Body of pancreas (tissue), 4 donors: Measurements from ENCODE around the gene ADORA2A. TPM values are rescaled to one million over a fixed set of nuclear protein-coding genes. Genes with fewer than 3 reads are reported as not detected.
A peak's percentile ranks its signal among the peaks of the same experiment; 100 is the strongest.

Experiments
- ATAC-seq: fragments of 150-250 bp; one replicate; pipeline ENCODE4 v1.9.1; 2016
- DNase-seq, 4 donors: peaks; one replicate each; pipeline ENCODE4 v3.0.0-alpha.2; 2019
- H3K27ac ChIP-seq, 4 donors: fragments of 200-600 bp; sonication (generic); 1 replicate in 3 of 4; 2 replicates in 1 of 4; pipeline versions ENCODE4 v1.5.1 to v1.6.1; 2016 to 2019; ENCODE audit warnings: mild to moderate bottlenecking in 1 of 4, mixed read lengths in 1 of 4, moderate library complexity in 1 of 4
- H3K27me3 ChIP-seq, 2 donors: fragments of 200-600 bp; sonication (generic); one replicate each; pipeline ENCODE4 v1.6.0; 2016; ENCODE audit warnings: mild to moderate bottlenecking in 1 of 2
- H3K36me3 ChIP-seq, 2 donors: fragments of 200-600 bp; sonication (generic); replicated peaks in 1 of 2; 2 replicates each; pipeline ENCODE4 v1.5.1; 2016; ENCODE audit warnings: low read depth in 2 of 2; ENCODE audit not compliant: insufficient read depth in 1 of 2
- H3K4me1 ChIP-seq: fragments of 200-600 bp; sonication (generic); one replicate; pipeline ENCODE4 v1.6.0; 2016
- H3K4me3 ChIP-seq, 2 donors: fragments of 200-600 bp; sonication (generic); 1 replicate in 1 of 2; 2 replicates in 1 of 2; pipeline ENCODE4 v1.5.1; 2016 to 2019
- H3K9me3 ChIP-seq, 3 donors: fragments of 200-600 bp; sonication (generic); 1 replicate in 2 of 3; 2 replicates in 1 of 3; pipeline ENCODE4 v1.5.1; 2016
- POLR2A ChIP-seq, 3 donors: fragments of 450-650 bp; IDR thresholded peaks; one replicate each; pipeline ENCODE4 v1.6.1; 2016; ENCODE audit warnings: antibody characterized with exemption in 3 of 3, mild to moderate bottlenecking in 2 of 3
- WGBS, 2 donors: methylation state at CpG; one replicate each; pipeline ENCODE4 v1.1.5; 2017; 5-methylcytosine and 5-hydroxymethylcytosine counted together
- intact Hi-C: fragments of 100-400 bp; cut with DNase I; formaldehyde crosslinking; loops from one replicate; pipeline ENCODE4 v1.15.1; 2023
- total RNA-seq, 2 donors: library from RNA; depleted of rRNA; stranded (reverse); fragments of >200 nt; gene quantifications; one replicate each; pipeline ENCODE4 v1.1.0, GENCODE V29; 2016
- TF ChIP-seq, protein P1 (sequence below), 7 experiments: fragments of 450-650 bp in 4 of 7; fragments of 200-600 bp in 3 of 7; sonication (generic) in 3 of 7; IDR thresholded peaks; one replicate each; pipeline ENCODE4 v1.5.1; 2016 to 2019; ENCODE audit warnings: antibody characterized with exemption in 7 of 7

The ADORA2A gene
- total RNA-seq, 2 donors from 2014 or later = 2.1 to 19.4 TPM

DNA sequence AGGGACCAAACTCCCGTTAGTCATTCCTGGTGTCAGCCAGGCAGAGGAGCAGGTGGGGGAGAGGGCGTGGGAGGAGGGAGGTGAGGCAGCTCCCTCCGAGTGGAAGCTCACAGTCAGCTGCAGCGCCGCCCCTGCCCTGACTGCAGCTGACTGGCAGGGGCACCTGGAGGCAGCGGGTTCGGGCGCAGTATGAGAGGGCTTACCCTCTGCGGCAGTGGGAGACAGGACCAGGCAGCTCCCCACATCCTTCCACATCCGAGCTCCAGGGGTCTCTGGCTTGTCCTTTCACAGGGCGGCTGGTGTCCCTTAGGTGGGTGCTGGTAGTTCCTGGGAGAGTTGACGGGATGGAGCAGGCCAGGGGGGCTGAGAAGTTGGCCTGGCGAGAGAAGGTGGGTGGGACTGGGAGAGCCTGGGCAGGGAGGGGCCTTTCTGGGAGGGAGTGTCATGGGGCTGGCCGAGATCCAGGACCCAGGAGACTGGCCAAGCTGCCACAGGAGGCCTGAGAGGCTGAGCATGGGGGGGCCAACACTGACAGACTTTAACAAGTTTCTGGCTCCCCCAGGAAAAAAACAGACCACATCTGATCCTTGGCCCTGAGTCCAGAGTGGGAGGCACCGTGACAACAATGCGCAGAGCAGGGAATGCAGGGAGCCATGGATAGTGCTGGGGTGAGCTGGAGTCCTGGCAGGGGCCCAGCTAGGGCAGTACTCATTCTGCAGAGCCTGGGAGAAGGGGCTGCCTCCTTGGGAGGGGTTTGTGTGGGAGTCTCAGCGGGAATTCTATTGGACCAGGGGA is 4.9 kb downstream of the ADORA2A start:
- no peak for TF ChIP-seq POLR2A (IDR thresholded peaks at IDR 0.05)
- TF ChIP-seq, protein P1, sequence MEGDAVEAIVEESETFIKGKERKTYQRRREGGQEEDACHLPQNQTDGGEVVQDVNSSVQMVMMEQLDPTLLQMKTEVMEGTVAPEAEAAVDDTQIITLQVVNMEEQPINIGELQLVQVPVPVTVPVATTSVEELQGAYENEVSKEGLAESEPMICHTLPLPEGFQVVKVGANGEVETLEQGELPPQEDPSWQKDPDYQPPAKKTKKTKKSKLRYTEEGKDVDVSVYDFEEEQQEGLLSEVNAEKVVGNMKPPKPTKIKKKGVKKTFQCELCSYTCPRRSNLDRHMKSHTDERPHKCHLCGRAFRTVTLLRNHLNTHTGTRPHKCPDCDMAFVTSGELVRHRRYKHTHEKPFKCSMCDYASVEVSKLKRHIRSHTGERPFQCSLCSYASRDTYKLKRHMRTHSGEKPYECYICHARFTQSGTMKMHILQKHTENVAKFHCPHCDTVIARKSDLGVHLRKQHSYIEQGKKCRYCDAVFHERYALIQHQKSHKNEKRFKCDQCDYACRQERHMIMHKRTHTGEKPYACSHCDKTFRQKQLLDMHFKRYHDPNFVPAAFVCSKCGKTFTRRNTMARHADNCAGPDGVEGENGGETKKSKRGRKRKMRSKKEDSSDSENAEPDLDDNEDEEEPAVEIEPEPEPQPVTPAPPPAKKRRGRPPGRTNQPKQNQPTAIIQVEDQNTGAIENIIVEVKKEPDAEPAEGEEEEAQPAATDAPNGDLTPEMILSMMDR (IDR thresholded peaks at IDR 0.05) = no peak
- H3K27ac ChIP-seq = peak overlapping the region in 1 of 4 donors; percentile 29
- H3K27me3 ChIP-seq = no peaks in the 10 kb centered on the region
- DNase-seq (peak in 3 of 4 donors; percentile 42 to 65 (median 61)), ATAC-seq (peak; percentile 30)
- peaks cover 20% of the 10 kb centered on the region for H3K4me1 ChIP-seq
- no peaks in the 10 kb centered on the region for H3K9me3 ChIP-seq
- H3K36me3 ChIP-seq = no peaks in the 10 kb centered on the region
- 60 to 70% methylated on average over 13 to 17 of the region's 17 CpGs for WGBS, 2 donors
- intact Hi-C loops = no loop called here
- H3K4me3 ChIP-seq = no peak overlapping the region

DNA sequence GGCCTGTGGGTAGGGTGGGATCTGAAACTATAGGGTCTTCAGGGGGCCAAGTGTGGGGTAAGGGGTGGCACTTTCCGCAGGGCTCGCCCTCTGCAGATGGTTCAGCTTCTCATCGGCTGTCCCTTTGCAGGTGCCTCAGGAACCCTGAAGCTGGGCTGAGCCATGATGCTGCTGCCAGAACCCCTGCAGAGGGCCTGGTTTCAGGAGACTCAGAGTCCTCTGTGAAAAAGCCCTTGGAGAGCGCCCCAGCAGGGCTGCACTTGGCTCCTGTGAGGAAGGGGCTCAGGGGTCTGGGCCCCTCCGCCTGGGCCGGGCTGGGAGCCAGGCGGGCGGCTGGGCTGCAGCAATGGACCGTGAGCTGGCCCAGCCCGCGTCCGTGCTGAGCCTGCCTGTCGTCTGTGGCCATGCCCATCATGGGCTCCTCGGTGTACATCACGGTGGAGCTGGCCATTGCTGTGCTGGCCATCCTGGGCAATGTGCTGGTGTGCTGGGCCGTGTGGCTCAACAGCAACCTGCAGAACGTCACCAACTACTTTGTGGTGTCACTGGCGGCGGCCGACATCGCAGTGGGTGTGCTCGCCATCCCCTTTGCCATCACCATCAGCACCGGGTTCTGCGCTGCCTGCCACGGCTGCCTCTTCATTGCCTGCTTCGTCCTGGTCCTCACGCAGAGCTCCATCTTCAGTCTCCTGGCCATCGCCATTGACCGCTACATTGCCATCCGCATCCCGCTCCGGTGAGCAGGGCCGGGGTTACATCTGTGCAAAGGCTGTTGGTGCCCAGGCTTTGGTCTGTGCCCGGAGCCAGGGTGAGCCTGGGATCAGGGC is 5.8 kb downstream of the ADORA2A start:
- H3K27me3 ChIP-seq = no peaks in the 10 kb centered on the region
- intact Hi-C loops = no loop called here
- ATAC-seq (no peak), DNase-seq (no peak)
- peak overlapping the region in 1 of 4 donors; percentile 43 for H3K27ac ChIP-seq
- no peak overlapping the region for H3K4me3 ChIP-seq
- H3K36me3 ChIP-seq = no peaks in the 10 kb centered on the region
- WGBS, 2 donors = 93 to 96% methylated on average over 20 to 23 of the region's 34 CpGs
- peaks cover 20% of the 10 kb centered on the region for H3K4me1 ChIP-seq
- H3K9me3 ChIP-seq = no peaks in the 10 kb centered on the region
- TF ChIP-seq POLR2A (IDR thresholded peaks at IDR 0.05) = no peak
- TF ChIP-seq, protein P1 (IDR thresholded peaks at IDR 0.05) = no peak

DNA sequence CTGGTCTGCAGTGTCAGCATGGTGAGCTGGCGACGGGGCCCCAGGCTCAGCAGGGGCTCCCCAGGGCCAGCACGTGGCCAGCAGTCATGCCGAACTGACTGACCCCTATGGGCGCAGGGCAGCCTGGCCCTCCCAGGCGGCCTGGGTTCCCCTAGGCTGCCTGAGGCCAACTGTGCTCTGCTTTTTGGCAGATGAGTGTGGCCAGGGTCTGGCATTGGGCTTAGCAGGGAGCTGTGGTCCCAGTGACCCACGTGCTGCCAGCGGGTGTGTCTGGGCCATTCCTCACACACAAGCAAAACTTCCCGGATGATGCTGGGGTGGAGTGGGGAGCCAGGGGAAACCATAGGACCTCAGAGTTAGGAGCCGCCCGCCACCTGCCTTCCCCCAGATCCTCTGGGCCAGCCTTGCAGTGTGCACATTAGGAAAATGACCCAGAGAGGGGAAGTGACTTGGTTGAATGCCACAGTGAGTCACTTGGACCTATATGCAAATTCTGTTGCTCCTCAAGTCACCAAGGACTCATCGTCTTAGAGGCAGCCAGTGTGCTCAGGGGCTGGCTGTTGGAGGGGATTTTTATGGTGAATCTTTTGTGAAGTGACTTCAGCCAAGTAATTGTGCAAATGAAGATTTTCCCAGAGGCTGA is 6.5 kb downstream of the ADORA2A start:
- ATAC-seq = peak; percentile 7
- Histone ChIP-seq H3K36me3 (no peaks in the 10 kb centered on the region), H3K4me3 (no peak overlapping the region), H3K9me3 (no peaks in the 10 kb centered on the region), H3K4me1 (peaks cover 18% of the 10 kb centered on the region), H3K27me3 (no peaks in the 10 kb centered on the region), H3K27ac (peak overlapping the region in 2 of 4 donors; percentile 24 to 43)
- WGBS, 2 donors = 79 to 85% methylated on average over 4 to 10 of the region's 12 CpGs
- TF ChIP-seq, protein P1 (IDR thresholded peaks at IDR 0.05) = no peak
- no peak for TF ChIP-seq POLR2A (IDR thresholded peaks at IDR 0.05)
- DNase-seq = peak in 1 of 4 donors; percentile 55
- intact Hi-C loops = no loop called here

DNA sequence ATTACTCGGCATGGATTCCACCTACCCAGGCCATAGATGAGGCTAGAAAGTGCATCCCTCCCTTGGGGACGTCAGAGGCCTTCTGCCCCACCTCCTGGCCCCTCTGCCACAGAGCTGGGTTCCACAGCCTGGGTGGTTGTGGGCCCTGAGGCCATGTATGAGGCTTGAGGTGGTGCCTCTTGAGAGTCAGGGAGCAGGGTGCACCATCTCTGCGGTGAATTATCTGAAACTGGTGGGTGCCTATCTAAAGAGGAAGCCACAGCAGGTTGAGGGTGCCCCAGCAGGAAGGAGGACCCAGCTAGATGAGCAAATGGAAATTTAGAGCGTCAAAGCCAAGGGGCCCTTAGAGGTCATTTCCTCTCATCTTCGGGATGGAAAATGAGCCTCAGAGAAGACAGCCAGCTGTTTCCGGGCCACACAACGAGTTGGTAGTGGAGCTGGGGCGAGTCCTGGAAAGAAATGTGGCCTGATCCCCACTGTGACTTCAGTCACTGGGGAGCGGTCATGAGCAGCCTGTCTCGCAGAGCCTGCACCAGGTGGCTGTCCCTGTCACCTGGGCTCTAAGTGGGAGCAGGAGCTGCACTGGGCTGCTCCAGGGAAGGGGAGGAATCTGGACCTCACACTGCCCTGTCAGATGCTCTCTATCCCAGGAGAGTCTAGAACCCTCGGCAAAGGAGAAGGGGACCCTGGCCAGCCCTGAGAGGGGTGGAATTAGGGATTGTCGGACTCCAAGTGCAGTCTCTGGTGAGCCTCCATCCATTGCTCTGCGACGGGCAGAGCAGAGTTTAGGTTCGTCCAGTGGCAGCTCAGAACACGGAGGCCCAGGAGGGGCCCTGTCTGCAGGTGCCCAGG is 7.3 kb downstream of the ADORA2A start:
- H3K4me1 ChIP-seq = peaks cover 17% of the 10 kb centered on the region
- no peak for TF ChIP-seq POLR2A (IDR thresholded peaks at IDR 0.05)
- TF ChIP-seq, protein P1 (IDR thresholded peaks at IDR 0.05) = no peak

More for the DNA sequence above, 7.3 kb downstream of the ADORA2A start:
- WGBS, 2 donors = 66 to 67% methylated on average over 11 to 16 of the region's 16 CpGs
- Histone ChIP-seq H3K36me3 (no peaks in the 10 kb centered on the region), H3K4me3 (no peak overlapping the region), H3K27me3 (no peaks in the 10 kb centered on the region), H3K9me3 (no peaks in the 10 kb centered on the region), H3K27ac (peak overlapping the region in 2 of 4 donors; percentile 24 to 43)
- DNase-seq = peak in 1 of 4 donors; percentile 62
- intact Hi-C loops = no loop called here
- ATAC-seq = peak; percentile 19
